H9 (cell line): ENCODE measurements around the gene B4GALT1. TPM values are rescaled to one million over a fixed set of nuclear protein-coding genes. Genes with fewer than 3 reads are reported as not detected.
"Not testable (repeated sequence)": the region's sequence is repeated elsewhere in the genome, so short reads cannot be mapped to it uniquely, and the experiment has no call there.

Experiments used
- DNase-seq: peaks from one replicate; pipeline ENCODE4 v3.0.0-alpha.2; 2017
- H2AFZ ChIP-seq: one replicate; pipeline ENCODE4 v1.6.1; 2013; ENCODE audit warnings: mild to moderate bottlenecking, low read length, control low read depth, moderate library complexity
- H2AK5ac ChIP-seq: 2 replicates; pipeline ENCODE4 v1.6.1; 2013; ENCODE audit warnings: low read length, control low read depth, mixed read lengths; ENCODE audit not compliant: insufficient read length
- H2BK120ac ChIP-seq: one replicate; pipeline ENCODE4 v1.6.1; 2013; ENCODE audit warnings: low read depth, mild to moderate bottlenecking, low read length, control low read depth, inconsistent platforms; ENCODE audit not compliant: poor library complexity, severe bottlenecking
- H2BK12ac ChIP-seq: 2 replicates; pipeline ENCODE4 v1.6.1; 2013; ENCODE audit warnings: low read length, control low read depth, mixed read lengths, low read depth; ENCODE audit not compliant: insufficient read length
- H2BK15ac ChIP-seq: 2 replicates; pipeline ENCODE4 v1.6.1; 2013; ENCODE audit warnings: low read depth, low read length, control low read depth
- H2BK20ac ChIP-seq: one replicate; pipeline ENCODE4 v1.6.1; 2013; ENCODE audit warnings: low read depth, mild to moderate bottlenecking, low read length, control low read depth, inconsistent platforms; ENCODE audit not compliant: poor library complexity, severe bottlenecking
- H2BK5ac ChIP-seq: 2 replicates; pipeline ENCODE4 v1.6.1; 2013; ENCODE audit warnings: low read length, control low read depth, mixed read lengths; ENCODE audit not compliant: insufficient read length
- H3K14ac ChIP-seq: 2 replicates; pipeline ENCODE4 v1.6.1; 2013; ENCODE audit warnings: low read length, control low read depth; ENCODE audit not compliant: insufficient read depth
- H3K18ac ChIP-seq: 2 replicates; pipeline ENCODE4 v1.6.1; 2013; ENCODE audit warnings: low read depth, mild to moderate bottlenecking, mixed read lengths, low read length, control low read depth; ENCODE audit not compliant: insufficient read length
- H3K23ac ChIP-seq: 2 replicates; pipeline ENCODE4 v1.6.1; 2013; ENCODE audit warnings: low read length, control low read depth, mixed read lengths, low read depth; ENCODE audit not compliant: insufficient read length
- H3K23me2 ChIP-seq: 2 replicates; pipeline ENCODE4 v1.6.1; 2013; ENCODE audit warnings: low read depth, mild to moderate bottlenecking, mixed read lengths, low read length, control low read depth; ENCODE audit not compliant: insufficient read length, poor library complexity, severe bottlenecking
- H3K27ac ChIP-seq: 2 replicates; pipeline ENCODE4 v1.5.1; 2013; ENCODE audit warnings: low read length, control low read depth, mixed read lengths, low read depth; ENCODE audit not compliant: insufficient read length
- H3K27me3 ChIP-seq: 2 replicates; pipeline ENCODE4 v1.6.1; 2013; ENCODE audit warnings: low read length, control low read depth, inconsistent platforms; ENCODE audit not compliant: insufficient read depth
- H3K4ac ChIP-seq: 2 replicates; pipeline ENCODE4 v1.6.1; 2013; ENCODE audit warnings: low read depth, mild to moderate bottlenecking, control low read depth, inconsistent platforms, low read length, moderate library complexity
- H3K4me1 ChIP-seq: 2 replicates; pipeline ENCODE4 v1.6.1; 2013; ENCODE audit warnings: low read length, control low read depth, inconsistent platforms; ENCODE audit not compliant: insufficient read depth
- H3K4me2 ChIP-seq: 2 replicates; pipeline ENCODE4 v1.6.1; 2013; ENCODE audit warnings: low read length, control low read depth, mixed read lengths; ENCODE audit not compliant: insufficient read length, insufficient read depth
- H3K56ac ChIP-seq: 2 replicates; pipeline ENCODE4 v1.6.1; 2013; ENCODE audit warnings: low read depth, mild to moderate bottlenecking, mixed read lengths, low read length, control low read depth; ENCODE audit not compliant: insufficient read length
- H3K79me1 ChIP-seq: 2 replicates; pipeline ENCODE4 v1.6.1; 2013; ENCODE audit warnings: low read depth, mild to moderate bottlenecking, moderate library complexity, low read length, control low read depth, inconsistent platforms; ENCODE audit not compliant: insufficient read depth, poor library complexity, severe bottlenecking
- H3K79me2 ChIP-seq: 2 replicates; pipeline ENCODE4 v1.6.1; 2013; ENCODE audit warnings: low read length, control low read depth, inconsistent platforms; ENCODE audit not compliant: insufficient read depth
- H3K9ac ChIP-seq: 2 replicates; pipeline ENCODE4 v1.6.1; 2013; ENCODE audit warnings: low read length, control low read depth, mixed read lengths; ENCODE audit not compliant: insufficient read length; ENCODE audit errors: extremely low read depth
- H3K9me3 ChIP-seq: one replicate; pipeline ENCODE4 v1.6.1; 2013; ENCODE audit warnings: low read depth, low read length, inconsistent platforms; ENCODE audit not compliant: control insufficient read depth
- H3T11ph ChIP-seq: one replicate; pipeline ENCODE4 v1.6.1; 2013; ENCODE audit warnings: mild to moderate bottlenecking, low read length, control low read depth, inconsistent platforms
- H4K20me1 ChIP-seq: one replicate; pipeline ENCODE4 v1.6.1; 2013; ENCODE audit not compliant: control insufficient read depth, insufficient read length, insufficient read depth
- H4K5ac ChIP-seq: 2 replicates; pipeline ENCODE4 v1.6.1; 2013; ENCODE audit warnings: low read depth, mild to moderate bottlenecking, mixed read lengths, low read length, control low read depth; ENCODE audit not compliant: insufficient read length
- H4K8ac ChIP-seq: replicated peaks from 2 replicates; pipeline ENCODE4 v1.6.1; 2013; ENCODE audit warnings: low read length, control low read depth, mixed read lengths, low read depth; ENCODE audit not compliant: insufficient read length
- H4K91ac ChIP-seq: 2 replicates; pipeline ENCODE4 v1.6.1; 2013; ENCODE audit warnings: low read depth, mild to moderate bottlenecking, moderate library complexity, mixed read lengths, low read length, control low read depth; ENCODE audit not compliant: insufficient read length
- H3K27ac Mint-ChIP-seq, 3 experiments: 2 replicates in 2 of 3; 3 replicates in 1 of 3; pipeline ENCODE4 v1.8.0; 2020 to 2021; ENCODE audit warnings: mixed read lengths in 3 of 3, mild to moderate bottlenecking in 1 of 3, moderate library complexity in 1 of 3
- H3K27me3 Mint-ChIP-seq: 2 replicates; pipeline ENCODE4 v1.8.0; 2021; ENCODE audit warnings: low read depth, mild to moderate bottlenecking, moderate library complexity, mixed read lengths
- H3K36me3 Mint-ChIP-seq, 3 experiments: 2 replicates in 2 of 3; 3 replicates in 1 of 3; pipeline ENCODE4 v1.8.0; 2020 to 2021; ENCODE audit warnings: low read depth in 3 of 3, mixed read lengths in 3 of 3; ENCODE audit not compliant: insufficient read depth in 1 of 3
- H3K4me1 Mint-ChIP-seq, 2 experiments: 2 replicates each; pipeline ENCODE4 v1.8.0; 2020; ENCODE audit warnings: mixed read lengths in 2 of 2
- H3K4me3 Mint-ChIP-seq, 2 experiments: 2 replicates in 1 of 2; 3 replicates in 1 of 2; pipeline ENCODE4 v1.8.0; 2020 to 2021; ENCODE audit warnings: mild to moderate bottlenecking in 2 of 2, mixed read lengths in 2 of 2, moderate library complexity in 1 of 2
- H3K9me3 Mint-ChIP-seq, 2 experiments: 2 replicates in 1 of 2; 3 replicates in 1 of 2; pipeline ENCODE4 v1.8.0; 2020; ENCODE audit warnings: mild to moderate bottlenecking in 2 of 2, mixed read lengths in 2 of 2, moderate library complexity in 1 of 2
- CTCF ChIP-seq: fragments of 200-600 bp; sonication (generic); conservative IDR thresholded peaks from 3 replicates; pipeline ENCODE4 v1.8.0; 2021; ENCODE audit warnings: antibody characterized with exemption, mild to moderate bottlenecking
- WGBS: extraction: QIAGEN DNeasy Blood & Tissue Kit; methylation state at CpG from one replicate; pipeline ENCODE4 v1.1.7; 2013; ENCODE audit warnings: missing lambda C conversion rate, low lambda C conversion rate, mixed read lengths; ENCODE audit not compliant: insufficient read length; ENCODE audit errors: extremely low coverage; 5-methylcytosine and 5-hydroxymethylcytosine counted together
- total RNA-seq: library from RNA; stranded (reverse); gene quantifications from 2 replicates; pipeline ENCODE4 v1.2.1, GENCODE V29; 2021

Gene B4GALT1
- total RNA-seq, 1 experiment from 2014 or later: 15.3 TPM

GRCh38 chr9:33161011-33161588 lies 6.0 kb downstream of the B4GALT1 start:
- H3T11ph ChIP-seq: no peak overlapping the region
- H3K4me2 ChIP-seq: no peak overlapping the region
- H4K8ac ChIP-seq: no peak overlapping the region
- no peak overlapping the region for H4K91ac ChIP-seq
- no peak overlapping the region for H2BK120ac ChIP-seq
- no CpG with 5 or more reads among the region's 6 CpGs for WGBS
- no peak overlapping the region for H3K27ac Mint-ChIP-seq
- no peak overlapping the region for H2AK5ac ChIP-seq
- H3K23ac ChIP-seq: no peak overlapping the region
- no peak overlapping the region for H2BK5ac ChIP-seq
- no peak overlapping the region for H2AFZ ChIP-seq
- no peak overlapping the region for H3K27ac ChIP-seq
- TF ChIP-seq CTCF: no peak
- H2BK20ac ChIP-seq: no peak overlapping the region
- no peak overlapping the region for H2BK12ac ChIP-seq
- H3K4ac ChIP-seq: no peak overlapping the region
- H4K5ac ChIP-seq: no peak overlapping the region
- no peaks in the 10 kb centered on the region for H3K9me3 Mint-ChIP-seq
- H3K9me3 ChIP-seq: no peaks in the 10 kb centered on the region
- DNase-seq: no peak
- H3K14ac ChIP-seq: no peak overlapping the region
- no peak overlapping the region for H3K4me3 Mint-ChIP-seq
- H4K20me1 ChIP-seq: no peaks in the 10 kb centered on the region
- H2BK15ac ChIP-seq: no peak overlapping the region
- no peak overlapping the region for H3K18ac ChIP-seq
- no peaks in the 10 kb centered on the region for H3K79me1 ChIP-seq
- H3K4me1 Mint-ChIP-seq: peaks cover 45 to 46% of the 10 kb centered on the region in 2 experiments
- H3K79me2 ChIP-seq: no peaks in the 10 kb centered on the region; the same call in 1 of the 2 replicates
- H3K23me2 ChIP-seq: peaks cover 3% of the 10 kb centered on the region
- H3K36me3 Mint-ChIP-seq: no peaks in the 10 kb centered on the region; a peak in 1 of 7 replicates
- H3K56ac ChIP-seq: no peak overlapping the region
- peaks cover 20% of the 10 kb centered on the region for H3K27me3 Mint-ChIP-seq
- H3K27me3 ChIP-seq: no peaks in the 10 kb centered on the region
- H3K4me1 ChIP-seq: peaks cover 6% of the 10 kb centered on the region; the same call in 1 of the 2 replicates
- H3K9ac ChIP-seq: no peak overlapping the region

- H3K23me2 ChIP-seq, H3K56ac ChIP-seq, H3K9ac ChIP-seq, H3K14ac ChIP-seq, H3K4ac ChIP-seq, H4K5ac ChIP-seq, H3K9me3 ChIP-seq, H3K36me3 Mint-ChIP-seq, H2AFZ ChIP-seq, H3T11ph ChIP-seq, H3K4me1 ChIP-seq, H2BK120ac ChIP-seq, H3K9me3 Mint-ChIP-seq, H3K4me2 ChIP-seq, H2BK20ac ChIP-seq, H3K4me3 Mint-ChIP-seq, H3K27me3 ChIP-seq, H2BK15ac ChIP-seq, H4K20me1 ChIP-seq, H3K27ac Mint-ChIP-seq, H2AK5ac ChIP-seq, H3K27ac ChIP-seq, DNase-seq, H4K8ac ChIP-seq, H2BK5ac ChIP-seq, H3K79me1 ChIP-seq, H2BK12ac ChIP-seq, H3K79me2 ChIP-seq, H3K23ac ChIP-seq, H4K91ac ChIP-seq, H3K18ac ChIP-seq: not testable (repeated sequence)
- WGBS: no CpG with 5 or more reads among the region's 9 CpGs
- Mint-ChIP-seq H3K4me1 (peaks cover 39 to 40% of the 10 kb centered on the region in 2 experiments), H3K27me3 (peaks cover 15% of the 10 kb centered on the region)
Observed at GRCh38 chr9:33160446-33160845, 6.7 kb downstream of the B4GALT1 start.
